ENCODE results near the gene CNTNAP4. TPM values are rescaled to one million over a fixed set of nuclear protein-coding genes. Genes with fewer than 3 reads are reported as not detected.

Gene CNTNAP4
- total and polyA plus RNA-seq, 2 of the 13 experiments (the other 11 are each of a cell fraction or from before 2014, with no cell fraction given), result not detected

DNA sequence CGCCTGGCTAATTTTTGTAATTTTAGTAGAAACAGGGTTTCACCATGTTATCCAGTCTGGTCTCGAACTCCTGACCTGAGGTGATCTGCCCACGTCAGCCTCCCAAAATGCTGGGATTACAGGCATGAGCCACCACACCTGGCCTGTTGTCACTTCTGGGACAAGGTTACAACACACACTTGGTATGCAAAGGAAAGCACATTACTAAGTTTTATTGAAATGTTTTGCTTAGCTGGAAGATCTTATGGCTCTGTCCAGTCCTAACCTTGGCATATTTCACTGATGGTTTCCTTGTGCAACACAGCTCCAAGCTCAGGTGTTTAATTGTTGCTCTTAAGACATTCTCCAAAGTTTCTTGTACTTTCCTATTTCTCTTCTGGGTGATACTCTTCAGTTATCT, 94.2 kb downstream of the CNTNAP4 start (continued):
- TF ChIP-seq, protein P1, sequence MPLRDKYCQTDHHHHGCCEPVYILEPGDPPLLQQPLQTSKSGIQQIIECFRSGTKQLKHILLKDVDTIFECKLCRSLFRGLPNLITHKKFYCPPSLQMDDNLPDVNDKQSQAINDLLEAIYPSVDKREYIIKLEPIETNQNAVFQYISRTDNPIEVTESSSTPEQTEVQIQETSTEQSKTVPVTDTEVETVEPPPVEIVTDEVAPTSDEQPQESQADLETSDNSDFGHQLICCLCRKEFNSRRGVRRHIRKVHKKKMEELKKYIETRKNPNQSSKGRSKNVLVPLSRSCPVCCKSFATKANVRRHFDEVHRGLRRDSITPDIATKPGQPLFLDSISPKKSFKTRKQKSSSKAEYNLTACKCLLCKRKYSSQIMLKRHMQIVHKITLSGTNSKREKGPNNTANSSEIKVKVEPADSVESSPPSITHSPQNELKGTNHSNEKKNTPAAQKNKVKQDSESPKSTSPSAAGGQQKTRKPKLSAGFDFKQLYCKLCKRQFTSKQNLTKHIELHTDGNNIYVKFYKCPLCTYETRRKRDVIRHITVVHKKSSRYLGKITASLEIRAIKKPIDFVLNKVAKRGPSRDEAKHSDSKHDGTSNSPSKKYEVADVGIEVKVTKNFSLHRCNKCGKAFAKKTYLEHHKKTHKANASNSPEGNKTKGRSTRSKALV (CRISPR knock-in tag; IDR thresholded peaks at IDR 0.05), result no peak
- TF ChIP-seq ZNF180 (CRISPR knock-in tag; IDR thresholded peaks at IDR 0.05; ENCODE audit: borderline replicate concordance, low read depth), result no peak
- no peak for TF ChIP-seq HOXA7 (CRISPR knock-in tag; IDR thresholded peaks at IDR 0.05)
- no peak for TF ChIP-seq CCDC6 (CRISPR knock-in tag; IDR thresholded peaks at IDR 0.05)
- TF ChIP-seq ARNTL (CRISPR knock-in tag; IDR thresholded peaks at IDR 0.05), result no peak
- TF ChIP-seq, protein P2, sequence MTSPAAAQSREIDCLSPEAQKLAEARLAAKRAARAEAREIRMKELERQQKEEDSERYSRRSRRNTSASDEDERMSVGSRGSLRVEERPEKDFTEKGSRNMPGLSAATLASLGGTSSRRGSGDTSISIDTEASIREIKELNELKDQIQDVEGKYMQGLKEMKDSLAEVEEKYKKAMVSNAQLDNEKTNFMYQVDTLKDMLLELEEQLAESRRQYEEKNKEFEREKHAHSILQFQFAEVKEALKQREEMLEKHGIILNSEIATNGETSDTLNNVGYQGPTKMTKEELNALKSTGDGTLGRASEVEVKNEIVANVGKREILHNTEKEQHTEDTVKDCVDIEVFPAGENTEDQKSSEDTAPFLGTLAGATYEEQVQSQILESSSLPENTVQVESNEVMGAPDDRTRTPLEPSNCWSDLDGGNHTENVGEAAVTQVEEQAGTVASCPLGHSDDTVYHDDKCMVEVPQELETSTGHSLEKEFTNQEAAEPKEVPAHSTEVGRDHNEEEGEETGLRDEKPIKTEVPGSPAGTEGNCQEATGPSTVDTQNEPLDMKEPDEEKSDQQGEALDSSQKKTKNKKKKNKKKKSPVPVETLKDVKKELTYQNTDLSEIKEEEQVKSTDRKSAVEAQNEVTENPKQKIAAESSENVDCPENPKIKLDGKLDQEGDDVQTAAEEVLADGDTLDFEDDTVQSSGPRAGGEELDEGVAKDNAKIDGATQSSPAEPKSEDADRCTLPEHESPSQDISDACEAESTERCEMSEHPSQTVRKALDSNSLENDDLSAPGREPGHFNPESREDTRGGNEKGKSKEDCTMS (CRISPR knock-in tag; conservative IDR thresholded peaks at IDR 0.05), result no peak

DNA sequence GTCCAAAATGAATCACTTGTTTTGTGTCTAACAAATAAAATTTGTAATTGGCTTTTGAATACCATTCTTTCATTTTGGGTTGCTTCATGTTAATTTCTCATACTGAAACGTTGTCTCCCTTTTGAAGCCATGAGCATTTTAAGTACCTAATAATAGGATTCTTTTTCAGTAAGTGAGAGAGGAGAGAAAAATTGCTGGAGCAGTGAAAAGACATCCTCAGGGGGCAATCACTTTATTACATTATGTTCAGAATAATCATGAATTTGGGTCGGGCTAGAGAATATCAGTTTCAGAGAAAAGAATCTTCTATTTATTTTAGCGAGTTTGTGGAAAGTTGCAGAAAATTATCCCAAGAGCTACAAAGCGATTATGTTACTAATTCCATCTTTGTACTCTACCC, 96.8 kb downstream of the CNTNAP4 start:
- in situ Hi-C loops (cut with HindIII; ENCODE audit: extremely low pct_ligation_motif_present, low pct_unique_long_range_greater_than_20kb) (no loop called here), intact Hi-C loops (cut with micrococcal nuclease; ENCODE audit: unreplicated experiment) (no loop called here)
- H3K9me3 ChIP-seq (ENCODE audit: low read length), result no peaks in the 10 kb centered on the region
- H3K4me3 ChIP-seq (replicated peaks in 1 of 3; ENCODE audit: insufficient read depth in 1 of 3, low read depth in 2 of 3, low read length in 3 of 3), result no peak overlapping the region
- H2AFZ ChIP-seq (ENCODE audit: low read length), result no peak overlapping the region
- H3K27ac ChIP-seq (ENCODE audit: extremely low read length, insufficient read depth, low read length), result no peak overlapping the region
- no peaks in the 10 kb centered on the region for H3K27me3 ChIP-seq (ENCODE audit: control insufficient read depth in 1 of 2, insufficient read depth in 2 of 2, low read length in 2 of 2)
- no peaks in the 10 kb centered on the region for H3K4me1 ChIP-seq (ENCODE audit: insufficient read depth, low read length)
- no peaks in the 10 kb centered on the region for H4K20me1 ChIP-seq (ENCODE audit: insufficient read depth, low read length)
- ChIA-PET POLR2A (no interaction called here), CTCF (ENCODE audit: low intra/inter-chr PET ratio, low total read pairs) (no interaction called here)
- BruUV-seq (replicated peaks), result no TSS peak
- DNase-seq (ENCODE audit: low spot score) (no peak), ATAC-seq (no peak), FAIRE-seq (no peak)
- H3K9ac ChIP-seq (ENCODE audit: insufficient read depth, low read depth, low read length), result no peak overlapping the region
- H3K4me2 ChIP-seq (ENCODE audit: low read depth, low read length), result no peak overlapping the region
- H3K79me2 ChIP-seq (ENCODE audit: insufficient read depth, low read length), result no peaks in the 10 kb centered on the region
- under 1% methylated on average over 4 of the region's 4 CpGs for WGBS (ENCODE audit: low lambda C conversion rate)
- no peaks in the 10 kb centered on the region for H3K36me3 ChIP-seq (replicated peaks in 1 of 2; ENCODE audit: control insufficient read depth in 1 of 2, insufficient read depth in 2 of 2, low read length in 2 of 2)
- no peak for TF ChIP-seq ZNF570 (CRISPR knock-in tag; IDR thresholded peaks at IDR 0.05; ENCODE audit: borderline replicate concordance)

All from HepG2 (cell line).